ENCODE results near the gene MSTO1. TPM values are rescaled to one million over a fixed set of nuclear protein-coding genes. Genes with fewer than 3 reads are reported as not detected.
"Not testable (repeated sequence)": the region's sequence is repeated elsewhere in the genome, so short reads cannot be mapped to it uniquely, and the experiment has no call there.

Gene MSTO1
- total RNA-seq, 1 donor from 2014 or later, result 41.5 TPM

GRCh38 chr1:155622191-155622590, 12.2 kb downstream of the MSTO1 start:
- no peaks in the 10 kb centered on the region for H3K4me1 ChIP-seq (ENCODE audit: insufficient read depth, low read length)
- H4K20me1 ChIP-seq (ENCODE audit: insufficient read depth, low read length), result no peaks in the 10 kb centered on the region
- H3K27me3 Mint-ChIP-seq (ENCODE audit: low read depth, unreplicated experiment), result peaks cover 3% of the 10 kb centered on the region
- H3K79me2 ChIP-seq (ENCODE audit: insufficient read depth, low read length), result no peaks in the 10 kb centered on the region
- TF ChIP-seq CTCF (IDR thresholded peaks at IDR 0.05; ENCODE audit: insufficient read depth, low read depth, low read length), result no peak
- TF ChIP-seq EZH2 (IDR thresholded peaks at IDR 0.05; ENCODE audit: insufficient read depth, low read length), result no peak
- peaks cover 24% of the 10 kb centered on the region for H3K9me3 Mint-ChIP-seq (ENCODE audit: unreplicated experiment)
- no peaks in the 10 kb centered on the region for H3K27me3 ChIP-seq (ENCODE audit: insufficient read depth, low read length)
- H3K9ac ChIP-seq (ENCODE audit: low read length), result no peak overlapping the region
- DNase-seq (ENCODE audit: low read depth) (no peak), FAIRE-seq (no peak)
- no peaks in the 10 kb centered on the region for H3K36me3 ChIP-seq (ENCODE audit: insufficient read depth, low read length)
- H2AFZ ChIP-seq (ENCODE audit: low read depth, low read length), result no peak overlapping the region
- no peak overlapping the region for H3K4me2 ChIP-seq (ENCODE audit: low read length)
- no peaks in the 10 kb centered on the region for H3K4me1 Mint-ChIP-seq (ENCODE audit: low read depth, unreplicated experiment)
- H3K27ac ChIP-seq (ENCODE audit: low read depth, low read length), result no peak overlapping the region
- no peaks in the 10 kb centered on the region for H3K9me3 ChIP-seq (ENCODE audit: insufficient read depth, low read depth, low read length)
- H3K4me3 ChIP-seq (ENCODE audit: insufficient read depth, low read depth, low read length), result no peak overlapping the region
- H3K36me3 Mint-ChIP-seq (ENCODE audit: low read depth, unreplicated experiment), result peaks cover 8% of the 10 kb centered on the region
- no peak overlapping the region for H3K27ac Mint-ChIP-seq (ENCODE audit: unreplicated experiment)
- H3K4me3 Mint-ChIP-seq (ENCODE audit: unreplicated experiment), result no peak overlapping the region

- H4K20me1 ChIP-seq (ENCODE audit: insufficient read depth, low read length), result no peaks in the 10 kb centered on the region
- H3K4me3 ChIP-seq (ENCODE audit: insufficient read depth, low read depth, low read length), result no peak overlapping the region
- H3K79me2 ChIP-seq (ENCODE audit: insufficient read depth, low read length), result no peaks in the 10 kb centered on the region
- Mint-ChIP-seq H3K27ac (ENCODE audit: unreplicated experiment) (no peak overlapping the region), H3K36me3 (ENCODE audit: low read depth, unreplicated experiment) (peaks cover 8% of the 10 kb centered on the region), H3K27me3 (ENCODE audit: low read depth, unreplicated experiment) (peaks cover 3% of the 10 kb centered on the region), H3K9me3 (ENCODE audit: unreplicated experiment) (peaks cover 24% of the 10 kb centered on the region), H3K4me3 (ENCODE audit: unreplicated experiment) (no peak overlapping the region), H3K4me1 (ENCODE audit: low read depth, unreplicated experiment) (no peaks in the 10 kb centered on the region)
- H3K4me2 ChIP-seq (ENCODE audit: low read length), result no peak overlapping the region
- TF ChIP-seq EZH2 (IDR thresholded peaks at IDR 0.05; ENCODE audit: insufficient read depth, low read length) (no peak), CTCF (IDR thresholded peaks at IDR 0.05; ENCODE audit: insufficient read depth, low read depth, low read length) (no peak)
- no peak overlapping the region for H3K9ac ChIP-seq (ENCODE audit: low read length)
- no peaks in the 10 kb centered on the region for H3K4me1 ChIP-seq (ENCODE audit: insufficient read depth, low read length)
- no peak for DNase-seq (ENCODE audit: low read depth)
- H2AFZ ChIP-seq (ENCODE audit: low read depth, low read length), result no peak overlapping the region
- no peak overlapping the region for H3K27ac ChIP-seq (ENCODE audit: low read depth, low read length)
- H3K27me3 ChIP-seq (ENCODE audit: insufficient read depth, low read length), result no peaks in the 10 kb centered on the region
- no peaks in the 10 kb centered on the region for H3K36me3 ChIP-seq (ENCODE audit: insufficient read depth, low read length)
- H3K9me3 ChIP-seq (ENCODE audit: insufficient read depth, low read depth, low read length), result no peaks in the 10 kb centered on the region
- no peak for FAIRE-seq
Measured at GRCh38 chr1:155623357-155623756, 13.3 kb downstream of the MSTO1 start.

- H2AFZ ChIP-seq (ENCODE audit: low read depth, low read length); H4K20me1 ChIP-seq (ENCODE audit: insufficient read depth, low read length); H3K4me1 ChIP-seq (ENCODE audit: insufficient read depth, low read length); H3K79me2 ChIP-seq (ENCODE audit: insufficient read depth, low read length); H3K36me3 Mint-ChIP-seq (ENCODE audit: low read depth, unreplicated experiment); H3K27ac ChIP-seq (ENCODE audit: low read depth, low read length); H3K9ac ChIP-seq (ENCODE audit: low read length); H3K4me1 Mint-ChIP-seq (ENCODE audit: low read depth, unreplicated experiment); DNase-seq (ENCODE audit: low read depth); H3K36me3 ChIP-seq (ENCODE audit: insufficient read depth, low read length); FAIRE-seq; H3K4me3 Mint-ChIP-seq (ENCODE audit: unreplicated experiment); H3K27ac Mint-ChIP-seq (ENCODE audit: unreplicated experiment); H3K9me3 ChIP-seq (ENCODE audit: insufficient read depth, low read depth, low read length); H3K4me2 ChIP-seq (ENCODE audit: low read length); H3K4me3 ChIP-seq (ENCODE audit: insufficient read depth, low read depth, low read length); H3K27me3 ChIP-seq (ENCODE audit: insufficient read depth, low read length); H3K27me3 Mint-ChIP-seq (ENCODE audit: low read depth, unreplicated experiment): not testable (repeated sequence)
- peaks cover 24% of the 10 kb centered on the region for H3K9me3 Mint-ChIP-seq (ENCODE audit: unreplicated experiment)
Measured at GRCh38 chr1:155626428-155626827, 16.4 kb downstream of the MSTO1 start.
